ENCODE measurements around the gene PRR9.
"Not testable (repeated sequence)": the region's sequence is repeated elsewhere in the genome, so short reads cannot be mapped to it uniquely, and the experiment has no call there.

The PRR9 gene

GRCh38 chr1:153217212-153217611 is at the start of gene PRR9:
Gene PRR9, plus strand, starts transcription at chr1:153217584. Its CDS starts 561 bp downstream, at chr1:153218145.
- DNase-seq (ENCODE audit: low read depth in 2 of 2), result no peak

- DNase-seq (ENCODE audit: low read depth in 2 of 2), result no peak
Measured at GRCh38 chr1:153168686-153169085, 48.7 kb upstream of the PRR9 start.

- DNase-seq (ENCODE audit: low read depth in 2 of 2), result no peak
Measured at GRCh38 chr1:153174624-153175023, 42.8 kb upstream of the PRR9 start.

- DNase-seq (ENCODE audit: low read depth in 2 of 2), result no peak
Measured at GRCh38 chr1:153178922-153179321, 38.5 kb upstream of the PRR9 start.

- no peak for DNase-seq (ENCODE audit: low read depth in 2 of 2)
Measured at GRCh38 chr1:153180556-153180955, 36.8 kb upstream of the PRR9 start.

GRCh38 chr1:153188301-153188700 is 29.1 kb upstream of the PRR9 start:
- DNase-seq (ENCODE audit: low read depth in 2 of 2), result not testable (repeated sequence)

GRCh38 chr1:153190373-153190772 is 27.0 kb upstream of the PRR9 start:
- no peak for DNase-seq (ENCODE audit: low read depth in 2 of 2)

- no peak for DNase-seq (ENCODE audit: low read depth in 2 of 2)
Measured at GRCh38 chr1:153192697-153193096, 24.7 kb upstream of the PRR9 start.

- no peak for DNase-seq (ENCODE audit: low read depth in 2 of 2)
Measured at GRCh38 chr1:153194331-153195050, 22.9 kb upstream of the PRR9 start.

- DNase-seq (ENCODE audit: low read depth in 2 of 2), result no peak
Measured at GRCh38 chr1:153195216-153195615, 22.2 kb upstream of the PRR9 start.

GRCh38 chr1:153202006-153202405 is 15.4 kb upstream of the PRR9 start:
- no peak for DNase-seq (ENCODE audit: low read depth in 2 of 2)

GRCh38 chr1:153203130-153203529 is 14.3 kb upstream of the PRR9 start, which contains the start of gene LELP1:
Gene LELP1, plus strand, starts transcription at chr1:153203430. Its CDS starts 1,278 bp downstream, at chr1:153204708.
- no peak for DNase-seq (ENCODE audit: low read depth in 2 of 2)

GRCh38 chr1:153206631-153207030 is 10.8 kb upstream of the PRR9 start:
- no peak for DNase-seq (ENCODE audit: low read depth in 2 of 2)

- DNase-seq (ENCODE audit: low read depth in 2 of 2), result no peak
Measured at GRCh38 chr1:153210206-153210605, 7.2 kb upstream of the PRR9 start.

GRCh38 chr1:153212201-153212600 is 5.2 kb upstream of the PRR9 start:
- DNase-seq (ENCODE audit: low read depth in 2 of 2), result no peak

- no peak for DNase-seq (ENCODE audit: low read depth in 2 of 2)
Measured at GRCh38 chr1:153213519-153213918, 3.9 kb upstream of the PRR9 start.

- no peak for DNase-seq (ENCODE audit: low read depth in 2 of 2)
Measured at GRCh38 chr1:153217744-153218416, 496 bp downstream of the PRR9 start.

- no peak for DNase-seq (ENCODE audit: low read depth in 2 of 2)
Measured at GRCh38 chr1:153220606-153221303, 3.4 kb downstream of the PRR9 start.

GRCh38 chr1:153223040-153223891 is 5.9 kb downstream of the PRR9 start:
- peak; percentile 2 to 6 for DNase-seq (ENCODE audit: low read depth in 2 of 2)

GRCh38 chr1:153227810-153228209 is 10.4 kb downstream of the PRR9 start:
- DNase-seq (ENCODE audit: low read depth in 2 of 2), result no peak

- DNase-seq (ENCODE audit: low read depth in 2 of 2), result no peak
Measured at GRCh38 chr1:153228491-153228890, 11.1 kb downstream of the PRR9 start.
